Activated naive CD4-positive, alpha-beta T cell treated with anti-CD3 and anti-CD28 coated beads, Interleukin-2, amount 50 U/mL, for 16 hours (primary cell): Measurements from ENCODE around the gene MSI2.

ENCODE experiments used
- DNase-seq: peaks from one replicate; pipeline ENCODE4 v3.0.0-alpha.2; 2020

The MSI2 gene

GRCh38 chr17:57419940-57420550 is 163.7 kb downstream of the MSI2 start:
- no peak for DNase-seq

DNA sequence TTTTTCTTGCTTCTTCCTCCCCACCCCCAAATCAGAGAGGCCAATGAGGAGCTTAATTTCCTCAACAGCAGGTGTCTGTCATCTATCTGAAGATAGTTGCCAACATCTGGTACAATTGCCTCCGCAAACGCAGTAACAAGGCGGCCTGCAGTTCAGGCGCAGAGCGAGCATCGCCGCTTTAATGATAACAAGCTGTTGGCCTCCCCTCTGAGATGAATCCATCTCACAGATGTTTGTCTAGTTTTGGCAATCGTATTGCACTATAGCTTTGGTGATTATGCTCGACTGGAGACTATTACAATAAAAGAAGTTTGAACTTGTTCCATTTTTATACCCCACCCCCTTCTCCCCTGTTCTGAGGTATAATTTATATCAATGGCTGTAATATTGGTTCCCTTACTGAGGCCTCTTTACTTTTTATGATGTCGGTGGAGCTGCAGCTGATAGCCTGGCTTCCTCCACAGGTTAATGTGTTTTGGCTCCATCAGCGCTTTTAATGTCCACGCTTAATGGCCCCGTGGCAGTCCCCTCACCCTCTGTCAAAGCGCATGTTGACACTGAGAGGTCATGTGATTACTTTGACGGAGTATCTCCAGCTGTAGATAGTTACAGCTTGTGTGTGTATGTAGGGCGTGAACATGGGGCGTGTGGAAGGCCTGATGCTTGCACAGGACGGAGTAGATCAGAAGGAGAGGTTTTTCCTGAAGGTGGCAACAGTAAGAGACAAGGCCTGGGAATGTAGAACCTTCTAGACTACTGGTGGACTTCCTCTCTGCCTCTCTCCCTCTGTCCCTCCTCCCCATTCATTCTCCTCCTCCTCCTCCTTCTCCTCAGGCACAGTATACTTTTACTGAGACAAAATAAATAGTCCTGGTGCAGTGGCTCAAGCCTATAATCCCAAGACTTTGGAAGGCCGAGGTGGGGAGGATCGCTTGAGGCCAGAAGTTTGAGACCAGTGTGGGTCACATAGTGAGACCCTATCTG is 164.7 kb downstream of the MSI2 start:
- no peak for DNase-seq

DNA sequence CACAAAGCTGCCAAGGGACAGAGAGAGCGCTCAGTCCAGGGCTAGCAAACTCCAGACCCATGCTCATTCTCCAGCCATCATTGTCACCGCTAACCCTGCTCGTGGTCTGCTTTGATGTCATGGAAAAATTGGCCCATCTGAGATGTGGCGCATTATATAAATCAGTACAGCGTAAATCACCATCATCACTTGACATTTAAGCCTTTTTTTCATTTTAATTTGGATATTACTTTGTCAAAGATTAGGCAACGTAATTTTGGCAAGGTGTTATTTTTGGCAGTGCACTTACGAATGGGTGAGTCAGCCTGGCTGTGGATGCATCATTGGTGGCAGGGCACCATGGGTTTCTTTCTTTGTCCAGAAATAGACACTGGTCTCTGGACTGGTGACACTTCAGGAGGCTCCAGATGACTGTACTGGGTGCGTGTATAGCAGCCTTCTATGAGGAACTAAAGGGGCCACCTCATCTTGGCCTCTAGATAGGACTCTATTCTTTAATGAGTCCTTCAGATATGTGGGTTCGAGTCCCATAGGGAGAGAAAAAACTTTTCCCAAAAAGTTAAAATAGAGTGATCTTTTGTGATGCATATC is 166.3 kb downstream of the MSI2 start:
- DNase-seq = no peak

DNA sequence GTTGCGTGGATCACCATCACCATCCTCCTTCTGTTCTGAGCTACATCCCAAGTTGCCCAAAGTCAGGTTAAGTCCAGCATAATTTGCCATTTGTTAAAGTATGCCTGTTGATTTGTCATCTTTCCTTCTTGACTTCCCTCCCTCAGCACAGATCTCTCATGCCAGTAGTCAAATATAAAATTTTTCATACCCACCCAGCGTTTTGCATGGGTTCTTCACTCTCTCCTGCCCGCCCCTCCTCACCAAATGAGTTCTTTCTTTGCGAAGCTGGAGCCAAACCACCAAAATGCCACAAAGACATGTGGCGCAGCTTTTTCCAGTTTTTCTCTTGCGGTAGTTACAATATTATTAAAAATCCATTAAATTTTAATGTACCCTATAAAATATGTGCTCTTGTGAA is 167.2 kb downstream of the MSI2 start:
- no peak for DNase-seq

GRCh38 chr17:57424273-57424672 is 167.9 kb downstream of the MSI2 start:
- no peak for DNase-seq

- DNase-seq = no peak
Measured at GRCh38 chr17:57424777-57425188, 168.5 kb downstream of the MSI2 start.

GRCh38 chr17:57425431-57425830 is 169.1 kb downstream of the MSI2 start:
- DNase-seq = no peak

- no peak for DNase-seq
Measured at GRCh38 chr17:57425903-57426880, 169.9 kb downstream of the MSI2 start.

DNA sequence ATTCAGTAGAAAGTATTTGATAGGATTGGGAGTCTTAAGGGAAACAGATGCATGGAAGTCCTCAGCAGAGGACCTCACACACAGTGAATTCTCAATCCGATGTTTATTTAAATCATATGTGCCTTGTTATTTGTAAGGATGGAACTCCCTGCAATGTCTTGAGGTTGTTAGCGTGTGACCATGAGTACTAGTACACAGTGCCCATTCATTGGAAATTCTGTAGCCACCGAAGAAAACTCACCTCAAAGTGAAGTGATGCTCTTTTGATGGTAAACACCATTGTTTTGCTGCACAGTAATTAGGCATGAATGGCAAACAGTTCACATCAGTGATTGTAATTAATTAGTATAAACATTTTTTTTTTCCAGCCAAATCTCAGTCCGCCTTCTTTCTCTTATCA is 173.6 kb downstream of the MSI2 start:
- DNase-seq = no peak

GRCh38 chr17:57431415-57431814 is 175.1 kb downstream of the MSI2 start:
- DNase-seq = no peak

DNA sequence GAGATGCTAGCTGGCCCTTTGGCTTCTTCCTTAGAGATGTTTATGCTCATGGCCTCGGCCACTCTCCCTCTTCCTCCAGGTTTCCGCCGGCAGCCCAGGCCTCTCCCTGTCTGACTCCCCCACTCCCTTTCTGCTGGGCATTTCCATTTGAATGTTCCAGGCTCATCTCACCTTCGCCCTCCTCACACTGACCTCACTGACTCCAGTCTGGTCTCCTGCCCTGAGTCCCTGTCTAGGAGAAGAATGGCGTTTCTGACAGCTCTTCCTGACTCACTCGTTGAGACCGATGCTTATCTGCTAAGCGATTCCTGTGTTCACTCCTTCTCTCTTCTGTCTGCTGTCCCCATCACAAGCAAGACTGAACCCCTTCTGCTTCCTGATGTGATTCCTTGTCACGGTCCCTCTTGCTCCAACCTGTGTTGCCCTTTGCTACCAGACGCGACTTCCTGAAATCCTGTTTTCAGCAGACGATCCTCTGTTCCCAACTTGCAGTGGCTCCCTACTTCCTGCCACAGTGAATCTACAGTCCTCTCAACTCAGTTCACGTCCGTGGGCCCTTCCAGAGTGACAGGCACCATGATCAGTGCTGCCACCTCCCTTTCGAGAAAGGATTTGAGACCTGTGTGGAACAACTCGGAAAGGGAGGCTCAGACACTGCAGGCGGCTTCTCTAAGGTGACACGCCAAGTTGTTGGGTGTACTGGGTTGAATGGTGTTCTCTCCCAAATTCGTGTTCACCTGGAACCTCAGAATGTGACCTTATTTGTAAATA is 176.4 kb downstream of the MSI2 start:
- DNase-seq = no peak

DNA sequence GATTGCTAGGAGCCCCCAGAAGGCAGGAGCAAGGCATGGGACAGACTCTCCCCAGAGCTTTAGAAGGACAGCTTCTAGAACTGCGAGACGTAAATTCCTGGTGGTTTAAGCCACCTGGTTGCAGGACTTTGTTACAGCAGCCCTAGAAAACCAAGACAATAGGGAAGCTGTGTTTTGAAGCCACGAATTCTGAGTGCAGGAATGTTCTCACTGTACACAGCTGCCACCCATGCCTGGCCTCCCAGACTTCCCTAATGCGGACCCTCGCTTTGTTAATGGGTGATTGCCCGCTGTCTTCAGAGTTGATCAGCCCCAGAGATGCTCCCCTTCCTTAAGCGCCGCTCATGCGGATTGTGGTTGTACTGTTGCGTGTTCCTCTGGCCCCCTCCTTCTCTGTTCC is 177.1 kb downstream of the MSI2 start:
- no peak for DNase-seq

GRCh38 chr17:57434361-57434760 is 178.0 kb downstream of the MSI2 start:
- DNase-seq = no peak

GRCh38 chr17:57436565-57436964 is 180.2 kb downstream of the MSI2 start:
- no peak for DNase-seq

GRCh38 chr17:57438066-57438731 is 181.9 kb downstream of the MSI2 start:
- no peak for DNase-seq

GRCh38 chr17:57439651-57440050 is 183.3 kb downstream of the MSI2 start:
- DNase-seq = no peak

DNA sequence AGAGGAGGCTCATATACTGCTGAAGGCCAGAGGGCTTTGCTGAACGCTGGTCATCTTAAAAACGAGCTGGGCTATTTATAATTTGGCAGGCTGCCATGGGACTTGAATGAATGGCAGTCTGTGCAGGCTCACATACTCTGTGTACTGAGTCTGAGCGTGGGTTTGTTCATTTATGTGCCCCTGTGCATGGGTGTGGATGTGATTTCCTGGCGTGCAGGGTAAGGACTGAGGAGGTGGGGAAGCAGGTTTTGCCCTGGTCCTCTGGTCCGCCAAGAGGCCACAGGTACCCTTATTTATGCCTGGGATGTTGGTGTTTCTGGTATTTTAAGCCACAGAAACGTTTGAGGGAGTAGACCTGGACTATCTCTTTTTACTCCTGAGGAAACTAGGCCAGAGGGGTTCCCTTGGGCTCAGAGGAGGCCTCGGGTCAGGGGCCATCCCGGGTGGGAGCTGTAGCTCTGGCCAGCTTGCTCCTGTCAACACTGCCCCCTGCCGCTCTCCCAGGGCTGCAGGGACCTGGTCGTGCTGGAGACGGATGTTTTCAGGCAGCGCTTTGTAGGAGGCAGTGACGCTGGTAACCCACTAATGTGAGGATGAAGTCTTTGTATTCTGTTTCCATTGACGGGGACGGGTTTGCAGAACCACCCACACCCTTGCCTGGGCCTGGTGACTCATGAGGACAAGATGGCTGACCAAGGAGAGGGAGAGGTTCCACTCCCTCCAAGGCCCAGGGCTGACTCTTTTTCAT is 184.4 kb downstream of the MSI2 start:
- DNase-seq = peak; percentile 82

GRCh38 chr17:57441270-57441600 is 184.9 kb downstream of the MSI2 start:
- no peak for DNase-seq

DNA sequence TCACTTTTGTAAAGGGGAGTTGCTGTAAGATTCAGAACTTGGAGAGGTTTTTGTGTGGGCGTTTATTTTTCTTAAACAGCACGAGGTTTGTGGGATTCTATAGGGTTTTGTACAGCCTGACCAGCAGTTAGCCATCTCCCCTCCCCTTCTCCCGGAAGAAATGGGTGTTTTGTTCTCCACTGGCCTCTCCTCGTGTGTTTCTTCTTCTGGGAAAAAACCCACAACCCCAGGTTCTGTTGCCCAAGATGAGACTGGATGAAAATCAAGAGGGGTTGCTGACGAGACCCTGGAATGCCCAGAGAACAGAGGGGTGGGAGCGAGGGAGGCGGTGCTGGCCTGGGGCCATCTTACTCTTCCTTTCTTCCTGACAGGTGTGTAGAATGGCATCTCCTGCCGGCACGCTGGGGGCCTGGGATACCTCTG is 186.1 kb downstream of the MSI2 start:
- no peak for DNase-seq

DNA sequence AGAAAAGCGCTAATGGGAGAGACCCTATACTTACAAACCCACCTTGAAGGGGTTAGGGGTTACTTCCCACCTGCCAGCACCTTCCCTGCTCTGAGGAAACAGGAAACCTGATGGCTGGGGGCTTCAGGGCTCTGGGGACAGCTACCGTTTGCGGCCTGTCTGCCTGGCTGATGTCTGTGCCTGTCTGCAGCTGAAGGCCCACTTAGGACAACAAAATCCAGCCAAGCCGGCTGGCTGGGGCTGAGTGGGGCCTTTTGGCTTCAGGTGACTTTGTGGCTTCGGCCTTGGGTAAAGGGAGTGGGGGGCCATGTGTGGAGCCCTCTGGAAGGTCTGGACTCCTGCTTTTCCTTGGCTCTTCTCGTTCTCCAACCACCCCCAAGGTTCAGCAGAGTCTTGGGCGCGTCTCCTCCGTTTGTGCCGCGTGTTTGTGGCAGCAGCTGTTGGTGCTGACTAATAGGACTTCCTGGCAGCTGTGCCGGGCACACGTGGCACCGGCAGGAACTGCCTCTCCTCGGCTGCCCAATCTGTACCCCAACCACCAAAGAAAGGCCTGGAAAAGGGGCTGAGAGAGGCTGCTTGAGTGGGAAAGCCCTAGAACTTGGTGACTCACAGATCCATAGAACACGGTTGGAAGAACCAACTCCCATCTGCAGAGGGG is 186.7 kb downstream of the MSI2 start:
- DNase-seq = peak; percentile 69
